Stimulated activated CD8-positive, alpha-beta memory T cell treated with anti-CD3 and anti-CD28 coated beads, Interleukin-4, amount 100 ng/mL, for 1 hour (primary cell): Measurements from ENCODE around the gene COBL.

ENCODE experiments used
- DNase-seq, 2 donors: peaks; one replicate each; pipeline ENCODE4 v3.0.0-alpha.2; 2020; ENCODE audit warnings: low read depth in 2 of 2, low spot score in 1 of 2

Gene COBL

DNA sequence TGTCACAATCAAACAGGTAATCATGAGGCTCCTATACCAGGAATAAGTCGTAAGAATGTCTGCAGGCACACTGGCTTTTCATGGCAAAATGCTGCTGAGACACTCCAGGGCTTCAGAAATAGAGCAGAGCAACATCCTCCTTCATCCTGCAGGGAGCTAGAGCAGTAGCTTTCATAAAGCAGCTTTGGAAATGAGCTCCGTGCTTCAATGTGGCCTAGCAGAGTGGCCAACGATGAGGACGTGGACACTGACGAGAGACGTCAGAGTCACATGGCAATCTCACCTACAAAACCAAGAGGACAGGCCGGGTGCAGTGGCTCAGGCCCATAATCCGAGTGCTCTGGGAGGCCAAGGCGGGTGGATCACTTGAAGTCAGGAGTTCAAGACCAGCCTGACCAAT is 9.8 kb downstream of the COBL start:
- no peak for DNase-seq

DNA sequence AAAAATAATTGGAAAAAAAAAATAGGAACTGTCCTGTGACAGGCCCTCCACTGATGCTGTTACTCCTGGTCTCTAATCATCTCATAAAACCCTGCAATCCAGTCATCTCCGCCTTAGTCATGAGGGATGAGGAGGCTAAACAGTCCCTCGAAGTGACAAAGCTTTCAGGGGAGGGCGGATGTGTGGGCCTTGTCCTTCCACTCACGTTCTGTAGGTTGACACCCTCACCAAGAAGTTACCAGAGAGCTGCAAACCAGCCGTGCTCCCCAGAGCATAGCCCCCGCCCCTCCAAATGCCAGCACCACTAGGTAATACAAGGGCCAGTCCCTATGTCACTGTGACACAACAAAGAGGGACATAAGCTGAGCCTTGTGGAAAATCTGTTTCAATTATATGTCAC is 11.9 kb downstream of the COBL start:
- DNase-seq: no peak

DNA sequence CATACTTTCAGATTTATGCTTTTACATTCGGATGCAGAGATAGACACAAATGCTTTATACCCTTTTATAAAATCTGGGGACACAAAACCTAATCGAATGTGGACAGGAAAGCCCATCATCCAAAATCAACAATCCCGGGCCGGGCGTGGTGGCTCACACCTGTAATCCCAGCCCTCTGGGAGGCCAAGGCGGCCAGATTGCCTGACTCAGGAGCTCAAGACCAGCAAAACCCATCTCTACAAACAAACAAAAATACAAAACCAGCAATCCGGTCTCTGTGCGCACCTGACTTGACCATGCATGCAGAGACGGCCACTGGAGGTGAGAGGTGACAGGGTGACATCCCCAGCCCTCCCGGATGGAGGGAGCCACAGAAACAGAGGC is 13.5 kb downstream of the COBL start:
- no peak for DNase-seq

DNA sequence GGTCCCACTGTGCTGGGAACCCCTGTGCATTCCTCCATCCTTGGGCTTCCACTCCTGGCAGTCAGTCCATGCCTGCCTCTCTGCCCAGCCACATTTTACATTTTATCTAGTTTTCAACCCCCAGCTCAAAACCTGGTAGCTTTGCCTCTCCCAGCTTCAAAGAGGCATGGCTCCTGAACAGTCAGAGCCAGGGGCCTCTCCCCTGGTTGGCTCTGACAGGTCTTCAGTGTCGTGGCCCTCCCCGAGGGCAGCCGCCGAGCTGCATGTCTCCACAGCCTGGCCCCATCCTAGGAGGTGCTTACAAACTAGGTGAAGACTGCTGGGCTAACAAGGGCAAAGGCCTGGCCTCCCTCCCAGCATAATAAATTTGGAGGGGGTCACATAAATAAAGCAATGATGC is 14.8 kb downstream of the COBL start:
- DNase-seq: no peak

DNA sequence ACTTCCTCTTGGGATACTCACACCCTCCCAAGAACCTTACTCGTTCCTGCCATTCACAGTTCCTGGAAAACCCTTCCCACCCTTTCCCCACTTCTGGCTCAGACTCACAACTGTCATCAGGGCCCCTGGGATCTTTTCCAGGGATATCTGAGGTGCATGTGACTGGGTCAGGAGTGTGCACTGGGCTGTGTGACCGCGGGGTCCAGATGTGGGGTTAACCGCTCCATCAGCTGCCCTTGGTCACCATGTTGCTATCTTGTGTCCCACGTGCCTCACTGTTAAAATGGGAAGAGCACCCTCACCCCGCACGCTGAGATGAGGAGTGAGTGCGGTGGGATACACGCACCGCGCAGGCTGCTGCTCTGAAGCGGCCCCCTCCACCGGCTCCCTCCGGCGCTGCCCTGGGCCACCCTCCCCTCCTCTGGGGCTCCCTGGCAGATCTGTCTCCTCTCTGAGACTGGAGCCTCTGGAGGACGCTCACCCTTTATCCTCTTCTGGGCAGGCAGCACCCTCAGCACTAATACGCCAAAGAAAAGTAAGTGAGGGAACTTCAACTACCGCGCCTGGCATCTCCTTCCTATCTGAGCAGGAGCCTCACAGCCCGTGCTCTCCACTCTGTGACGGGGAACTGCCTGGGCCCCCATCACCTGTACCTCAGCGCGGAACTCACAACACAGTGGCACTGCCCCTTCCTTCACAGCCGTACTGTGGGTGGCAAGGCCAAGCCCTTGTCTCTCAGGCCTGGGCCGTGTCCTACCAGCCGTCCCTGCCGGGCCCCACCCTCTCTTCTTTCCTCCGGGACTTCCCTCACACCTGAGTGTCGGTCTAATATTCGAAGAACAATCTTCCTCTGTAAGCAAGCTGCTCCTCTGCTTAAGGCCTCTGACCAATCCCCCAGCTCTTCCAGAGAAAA is 15.6 kb downstream of the COBL start:
- DNase-seq: no peak

DNA sequence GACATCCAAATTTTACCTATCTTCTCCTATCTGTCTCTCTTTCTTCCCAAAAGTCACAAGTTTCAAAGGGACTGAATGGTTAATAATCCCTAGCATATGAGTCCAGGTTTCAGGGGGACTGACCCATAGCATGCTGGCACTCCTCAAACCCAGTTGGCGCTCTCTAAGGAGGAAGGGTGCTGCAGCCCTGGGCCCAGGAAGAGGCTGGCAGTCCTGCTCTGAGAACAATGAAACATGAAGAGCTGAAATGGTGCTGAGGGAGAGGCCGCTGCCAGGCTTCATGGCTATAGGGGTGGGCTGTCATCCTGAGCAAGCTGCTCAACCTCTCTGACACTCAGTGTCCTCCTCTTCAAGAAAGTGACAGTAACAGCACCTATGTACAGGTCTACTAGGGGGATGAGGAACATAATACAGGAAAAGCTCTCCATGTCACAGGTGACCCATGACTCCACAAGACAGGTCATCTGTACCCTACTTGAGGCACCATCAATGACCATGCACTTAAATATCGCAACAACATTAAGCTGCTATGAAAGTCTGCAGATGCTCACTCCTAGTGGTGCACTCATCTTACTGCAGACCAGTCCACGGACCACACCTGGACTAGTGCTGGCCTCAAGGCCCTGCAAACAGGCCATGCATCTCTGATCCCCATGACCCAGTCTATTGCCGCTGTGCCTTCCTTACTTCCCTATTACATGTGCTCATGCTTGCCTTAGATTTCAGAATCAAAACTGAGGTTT is 17.0 kb downstream of the COBL start:
- no peak for DNase-seq

DNA sequence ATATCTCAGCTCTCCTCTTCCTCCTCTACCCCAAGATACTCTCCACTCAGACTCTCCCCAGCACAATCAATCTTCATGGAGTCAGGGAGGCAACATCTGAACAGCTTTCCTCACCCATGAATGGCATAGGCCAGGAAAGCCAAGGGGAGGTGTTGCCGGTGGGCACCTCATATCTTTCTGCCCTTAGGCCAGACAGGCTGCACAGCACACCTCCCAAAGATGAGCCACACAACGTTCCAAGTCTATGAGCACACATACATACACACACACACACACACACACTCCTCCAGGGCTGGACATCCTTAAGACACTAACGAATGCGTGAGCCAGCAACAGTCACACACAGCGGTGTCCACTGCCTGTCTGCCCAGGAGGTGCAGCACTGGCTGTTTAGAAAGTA is 17.7 kb downstream of the COBL start:
- no peak for DNase-seq

DNA sequence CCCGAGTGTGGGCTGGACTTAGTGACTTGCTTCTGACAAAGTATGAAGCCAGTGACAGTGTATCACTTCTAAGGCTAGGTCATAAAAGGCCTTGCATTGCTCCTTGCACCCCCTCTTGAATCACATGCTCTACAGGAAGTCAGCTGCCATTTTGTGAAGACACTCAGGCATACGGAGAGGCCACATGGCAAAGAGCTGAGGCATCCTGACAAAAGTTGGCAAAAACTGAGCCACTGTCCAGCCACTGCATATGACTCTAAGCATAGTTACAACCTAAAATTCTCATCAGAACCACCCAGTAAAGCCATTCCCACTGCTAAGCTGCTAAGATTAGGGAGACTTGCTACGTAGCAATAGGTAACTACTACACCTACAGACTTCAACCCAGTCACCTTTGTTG is 18.6 kb downstream of the COBL start:
- DNase-seq: no peak

DNA sequence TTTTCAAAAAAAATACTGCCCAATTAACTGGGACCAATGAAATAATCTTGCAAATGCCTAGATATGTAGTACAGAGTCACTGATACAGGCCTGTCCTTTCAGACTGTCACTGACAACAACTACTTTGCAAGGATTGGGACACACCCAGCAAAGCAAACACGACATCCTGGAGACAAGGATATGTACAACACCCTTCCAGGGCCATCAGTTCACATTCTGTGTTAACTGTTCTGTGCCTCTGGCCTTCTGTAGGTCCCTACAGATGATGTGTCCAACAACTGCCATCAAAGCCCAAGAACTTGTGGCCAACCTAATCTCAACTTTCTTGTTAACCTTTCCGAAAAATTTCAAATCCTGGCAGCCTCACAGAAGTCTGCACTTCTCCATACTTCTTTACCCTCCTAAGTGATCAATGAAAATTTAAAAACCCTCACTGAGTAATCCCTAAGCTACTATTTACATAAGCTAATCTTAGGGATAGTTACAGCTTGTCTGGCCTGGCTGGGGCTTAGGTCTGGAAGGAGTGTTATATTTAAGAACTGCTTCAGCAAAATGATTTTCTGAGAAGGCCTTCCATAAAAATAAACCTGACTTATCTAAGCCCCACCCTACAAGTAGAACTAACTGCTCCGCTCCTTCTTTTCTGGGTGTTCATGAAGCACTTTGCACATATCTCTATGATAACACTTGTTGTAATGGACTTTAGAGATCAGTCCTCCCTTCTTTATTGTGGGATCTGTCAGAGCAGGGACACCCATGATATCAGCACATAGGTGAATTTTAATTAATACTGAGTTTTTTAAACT is 21.0 kb downstream of the COBL start:
- DNase-seq: no peak

DNA sequence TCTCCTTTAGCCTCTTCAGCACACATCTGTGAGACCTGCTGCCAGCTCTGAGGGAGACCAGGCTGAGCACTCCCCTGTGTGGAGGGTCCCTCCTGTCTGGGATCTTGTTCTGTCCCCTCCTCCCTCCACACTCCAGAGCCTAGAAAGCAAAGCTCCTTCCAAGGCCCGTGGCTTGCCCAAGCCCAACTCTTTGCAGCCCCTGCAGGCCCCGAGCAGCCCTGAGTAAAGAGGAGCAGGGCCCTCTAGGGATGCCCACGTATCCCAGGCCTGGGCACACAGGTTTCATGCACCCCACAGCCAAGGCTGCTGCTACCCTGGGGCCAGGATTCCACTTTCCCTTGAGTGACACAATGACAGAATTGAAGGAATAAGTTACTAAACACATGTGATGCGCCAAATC is 24.0 kb downstream of the COBL start:
- DNase-seq: no peak

DNA sequence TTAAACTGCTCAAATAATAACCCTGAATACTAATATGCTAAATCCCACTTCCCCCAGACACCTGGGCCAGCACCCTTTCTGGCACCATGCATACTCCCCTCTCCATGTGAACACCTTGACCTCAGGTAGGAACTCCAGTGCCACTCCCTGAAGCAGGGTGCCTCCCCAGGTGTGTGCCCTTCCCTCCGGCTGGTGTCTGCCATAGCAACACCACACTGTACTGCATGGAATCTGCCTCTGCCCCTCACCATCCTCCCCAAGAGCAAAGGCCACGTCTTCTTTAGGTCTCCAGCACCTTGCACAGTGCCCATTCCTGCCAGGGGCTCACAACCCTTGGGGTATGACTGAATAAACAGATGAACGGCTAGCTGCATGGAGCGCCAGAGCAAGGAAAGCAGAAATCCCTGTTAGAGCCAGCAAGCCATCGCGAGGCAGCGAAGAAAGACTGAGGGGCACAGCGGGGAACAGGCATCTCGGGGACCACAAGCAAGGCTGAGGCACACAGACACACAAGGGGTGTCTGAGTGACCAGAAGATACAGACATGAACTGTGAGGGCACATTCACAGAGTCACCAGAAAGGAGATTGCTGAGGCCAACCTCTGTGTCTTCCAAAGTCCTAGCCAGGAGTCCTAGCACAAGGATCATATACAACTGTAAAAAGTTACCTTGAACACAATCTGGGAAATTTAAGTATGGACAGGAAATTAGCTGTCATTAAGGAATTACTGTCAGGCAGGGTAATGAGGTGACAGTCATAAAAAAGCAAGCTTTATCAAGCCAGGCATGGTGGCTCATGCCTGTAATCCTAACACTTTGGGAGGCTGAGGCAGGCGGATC is 25.7 kb downstream of the COBL start:
- no peak for DNase-seq

DNA sequence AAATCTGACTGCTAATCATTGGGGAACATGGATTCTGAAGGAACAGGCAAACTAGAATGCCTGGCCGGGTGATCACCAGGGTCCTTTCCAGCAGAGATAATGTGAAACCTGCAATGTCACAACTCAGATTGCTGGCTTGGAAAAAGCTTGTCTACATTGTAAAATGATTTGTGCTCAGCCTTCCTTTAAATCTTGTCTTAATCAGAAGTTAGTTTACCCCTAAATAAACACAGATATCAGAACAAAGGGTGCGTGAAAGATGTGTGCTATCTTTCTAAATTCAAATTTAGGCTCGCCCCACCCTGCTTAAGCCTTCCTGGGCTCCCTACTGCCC is 26.3 kb downstream of the COBL start:
- DNase-seq: no peak

DNA sequence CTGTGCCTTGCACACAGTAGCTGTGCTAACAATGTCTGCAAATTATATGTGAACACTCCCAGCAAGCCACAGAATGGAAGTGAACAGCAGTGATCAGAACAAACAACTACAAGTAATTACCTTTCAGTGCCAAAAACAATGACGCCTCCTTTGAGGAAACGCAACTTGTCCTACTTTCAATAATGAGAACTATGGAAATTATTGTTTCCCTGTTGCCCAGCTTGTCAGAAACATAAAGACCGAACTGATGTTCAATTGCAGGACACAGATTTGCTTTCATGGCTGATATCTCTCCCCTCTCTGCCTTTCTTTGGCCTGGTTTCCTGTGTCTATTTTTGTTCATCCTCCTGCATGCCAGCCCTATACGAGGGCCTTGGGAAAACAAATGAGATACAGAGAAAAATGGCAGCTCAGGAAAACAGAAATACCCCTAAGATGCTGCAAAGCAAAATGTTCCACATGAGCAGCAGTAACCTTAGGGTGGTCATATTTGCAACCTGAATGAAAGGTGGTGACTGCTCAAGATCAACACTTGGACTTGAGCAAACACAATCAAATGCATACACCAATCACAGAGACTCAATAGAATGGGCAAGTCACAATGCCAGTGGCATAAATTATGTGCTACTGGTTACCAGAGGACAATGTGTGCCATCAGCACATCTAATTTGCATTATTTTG is 26.8 kb downstream of the COBL start:
- no peak for DNase-seq

DNA sequence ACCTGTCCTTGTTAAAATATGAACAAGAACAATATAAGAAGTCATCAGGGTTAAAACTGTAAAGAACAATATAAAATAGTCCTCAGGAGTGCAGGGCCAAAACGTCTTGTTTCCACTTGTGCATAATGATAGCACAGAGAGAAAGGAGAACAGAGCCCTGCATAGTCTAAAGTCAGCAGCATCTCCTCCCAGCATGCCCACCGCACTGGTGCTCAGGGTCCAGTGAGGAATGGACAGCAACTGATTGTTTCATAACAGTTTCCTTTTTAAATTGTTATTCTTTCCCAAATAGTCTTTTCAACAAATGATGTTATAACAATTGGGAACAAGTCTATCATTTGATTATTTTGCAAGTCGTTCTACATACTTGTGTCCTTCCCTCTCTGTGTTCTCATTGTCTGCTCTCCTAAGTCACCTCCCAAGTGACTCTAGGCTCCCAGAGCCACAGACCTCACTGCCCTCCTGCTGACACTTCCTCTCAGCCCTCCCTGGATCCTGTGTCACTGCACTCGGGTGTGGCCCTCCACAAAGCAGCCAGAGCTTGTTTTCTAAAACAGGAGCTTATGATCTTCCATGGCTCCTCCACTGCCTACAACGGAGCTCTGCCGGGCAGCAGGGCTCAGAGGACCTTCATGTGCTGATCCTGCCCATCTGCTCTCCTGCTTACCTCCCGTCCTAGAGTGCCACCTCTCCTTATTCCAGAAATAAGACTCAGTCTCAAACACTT is 27.6 kb downstream of the COBL start:
- no peak for DNase-seq

DNA sequence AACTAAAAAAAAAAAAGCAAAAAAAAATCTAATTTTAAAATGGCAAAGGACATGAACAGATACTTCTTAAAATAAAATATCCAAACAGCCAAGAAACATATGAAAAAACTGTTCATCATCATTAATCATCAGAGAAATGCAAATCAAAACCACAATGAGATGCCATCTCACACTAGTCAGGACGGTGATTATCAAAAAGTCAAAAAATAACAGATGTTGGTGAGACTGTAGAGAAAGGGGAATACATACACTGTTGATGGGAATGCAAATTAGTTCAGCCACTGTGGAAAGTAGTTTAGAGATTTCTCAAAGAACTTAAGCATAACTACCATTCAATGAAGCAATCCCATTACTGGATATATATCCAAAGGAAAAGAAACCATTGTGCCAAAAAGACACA is 30.2 kb downstream of the COBL start:
- no peak for DNase-seq

DNA sequence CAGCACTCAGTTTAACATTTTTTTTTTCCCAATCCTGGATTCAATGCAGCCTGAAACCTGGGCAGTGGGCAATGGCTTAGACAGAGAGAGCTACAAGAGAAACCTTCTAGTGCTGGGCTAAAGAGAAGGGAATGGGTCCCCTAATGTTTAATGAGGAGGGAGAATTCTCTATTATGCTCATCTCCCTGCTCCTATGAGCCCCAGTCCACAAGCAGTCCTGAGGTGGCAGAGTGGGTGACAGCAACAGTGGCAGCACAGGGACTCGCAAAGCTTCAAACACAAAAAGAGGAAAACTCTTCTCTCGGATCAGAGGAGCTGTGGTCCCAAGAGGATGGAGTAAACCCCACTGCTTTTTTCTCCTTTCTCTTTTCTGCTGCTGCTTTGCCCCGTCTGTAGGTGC is 36.5 kb downstream of the COBL start:
- no peak for DNase-seq

DNA sequence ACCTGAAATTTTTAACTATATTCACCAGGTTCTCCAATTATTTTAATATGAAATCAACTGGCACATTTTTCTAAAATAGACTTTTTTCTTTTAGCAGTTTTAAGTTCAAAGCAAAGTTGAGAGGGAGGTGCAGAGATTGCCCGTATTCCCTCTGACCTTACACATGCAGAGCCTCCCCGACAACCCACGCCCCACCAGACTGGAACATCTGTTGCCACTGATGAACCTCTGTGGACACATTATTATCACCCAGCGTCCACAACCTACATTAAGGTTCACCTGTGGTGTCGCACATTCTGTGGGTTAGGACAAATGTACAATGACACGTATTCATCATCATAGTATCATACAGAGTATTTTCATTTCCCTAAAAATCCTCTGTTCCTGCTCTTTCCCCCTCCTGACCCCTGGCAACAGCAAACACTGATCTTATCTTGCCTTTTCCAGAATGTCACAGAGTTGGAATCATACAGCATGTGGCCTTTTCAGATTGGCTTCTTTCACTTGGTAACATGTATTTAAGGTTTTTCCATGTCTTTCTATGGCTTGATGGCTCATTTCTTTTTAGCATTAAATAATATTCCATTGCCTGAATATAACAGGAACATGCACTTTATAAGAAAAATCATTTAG is 37.1 kb downstream of the COBL start:
- no peak for DNase-seq

DNA sequence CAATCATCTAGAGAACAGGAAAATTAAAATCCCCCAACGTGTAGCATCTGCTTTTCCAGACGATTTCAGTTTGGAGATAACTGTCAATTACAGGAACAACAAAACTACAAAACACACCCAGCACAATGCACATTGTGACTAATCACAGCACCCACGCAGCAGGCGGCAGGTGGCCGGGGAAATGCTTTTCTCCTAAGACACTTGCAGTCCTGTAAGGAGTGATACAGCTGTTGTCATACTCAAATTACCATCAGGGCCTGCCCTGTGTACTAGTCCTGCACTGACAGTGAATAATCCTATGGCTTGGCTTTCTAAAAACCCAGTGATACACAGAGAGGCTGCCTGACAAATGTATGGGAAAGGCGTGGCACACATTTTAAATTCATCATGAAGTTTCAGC is 37.8 kb downstream of the COBL start:
- DNase-seq: no peak

DNA sequence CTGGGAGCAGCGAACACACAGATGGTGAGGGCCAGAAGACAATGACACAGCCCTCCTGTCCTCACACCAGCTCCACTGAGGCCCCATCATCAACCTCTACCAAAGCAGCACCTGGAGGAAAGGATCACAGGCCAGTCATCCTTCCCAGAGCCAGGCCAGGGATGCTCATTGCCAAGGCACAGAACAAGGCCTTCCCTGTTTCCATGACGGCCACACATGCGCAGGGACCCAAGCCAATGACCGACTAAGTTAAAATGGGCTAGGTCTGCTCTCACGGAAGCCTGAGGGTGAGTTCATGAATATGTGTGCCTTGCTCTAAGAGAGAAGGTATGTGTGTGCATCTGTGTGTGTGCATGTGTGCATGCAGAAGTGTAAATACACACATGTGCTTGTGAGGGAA is 39.6 kb downstream of the COBL start:
- no peak for DNase-seq
